ENCODE measurements around the gene ZBTB26. TPM values are rescaled to one million over a fixed set of nuclear protein-coding genes. Genes with fewer than 3 reads are reported as not detected.

The ZBTB26 gene
- total and polyA plus RNA-seq, 2 donors (not counting 1 experiment from before 2014, with no cell fraction given) = 4.7 to 16.4 TPM

- peaks cover 16 to 17% of the 10 kb centered on the region in 2 donors for H3K4me1 ChIP-seq (ENCODE audit: control insufficient read depth in 2 of 2, insufficient read depth in 2 of 2, low read length in 2 of 2)
- CTCF ChIA-PET = interaction anchor here (0.7 to 2.2 kb wide), 6 partner anchors 9 to 399 kb away, joined by 3 to 10 read pairs (median 6); partner anchors contain the start of genes RC3H2, ZBTB26 and ZBTB6
- H2AFZ ChIP-seq (ENCODE audit: insufficient read depth, low read depth, low read length, poor library complexity, severe bottlenecking) = peak overlapping the region; percentile 80
- DNase-seq (no peak), ATAC-seq (ENCODE audit: low read depth) (no peak)
- intact Hi-C loops (cut with micrococcal nuclease) = loop anchor here (1.0 to 10.0 kb wide), 5 partner anchors 9 to 676 kb away; partner anchors contain the start of genes MRRF, PDCL, RBM18 and RC3H2
- H3K79me2 ChIP-seq (ENCODE audit: control insufficient read depth, insufficient read depth, low read length) = peaks cover 86% of the 10 kb centered on the region
- 0% methylated on average over 3 of the region's 6 CpGs for WGBS (ENCODE audit: insufficient coverage)
- POLR2A ChIA-PET = interaction anchor here (0.6 to 1.8 kb wide), 10 partner anchors 10 to 661 kb away, joined by 3 to 34 read pairs (median 4); partner anchors contain the start of genes PDCL, RC3H2, ZBTB26 and ZBTB6
- peak overlapping the region; percentile 17 for H3K9ac ChIP-seq (ENCODE audit: low read length)
- TF ChIP-seq EZH2 (IDR thresholded peaks at IDR 0.05; ENCODE audit: borderline replicate concordance, insufficient read depth, low read depth, low read length, poor library complexity, severe bottlenecking) = no peak
- TF ChIP-seq, protein P1, sequence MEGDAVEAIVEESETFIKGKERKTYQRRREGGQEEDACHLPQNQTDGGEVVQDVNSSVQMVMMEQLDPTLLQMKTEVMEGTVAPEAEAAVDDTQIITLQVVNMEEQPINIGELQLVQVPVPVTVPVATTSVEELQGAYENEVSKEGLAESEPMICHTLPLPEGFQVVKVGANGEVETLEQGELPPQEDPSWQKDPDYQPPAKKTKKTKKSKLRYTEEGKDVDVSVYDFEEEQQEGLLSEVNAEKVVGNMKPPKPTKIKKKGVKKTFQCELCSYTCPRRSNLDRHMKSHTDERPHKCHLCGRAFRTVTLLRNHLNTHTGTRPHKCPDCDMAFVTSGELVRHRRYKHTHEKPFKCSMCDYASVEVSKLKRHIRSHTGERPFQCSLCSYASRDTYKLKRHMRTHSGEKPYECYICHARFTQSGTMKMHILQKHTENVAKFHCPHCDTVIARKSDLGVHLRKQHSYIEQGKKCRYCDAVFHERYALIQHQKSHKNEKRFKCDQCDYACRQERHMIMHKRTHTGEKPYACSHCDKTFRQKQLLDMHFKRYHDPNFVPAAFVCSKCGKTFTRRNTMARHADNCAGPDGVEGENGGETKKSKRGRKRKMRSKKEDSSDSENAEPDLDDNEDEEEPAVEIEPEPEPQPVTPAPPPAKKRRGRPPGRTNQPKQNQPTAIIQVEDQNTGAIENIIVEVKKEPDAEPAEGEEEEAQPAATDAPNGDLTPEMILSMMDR (IDR thresholded peaks at IDR 0.05) = no peak
- H3K4me3 ChIP-seq (ENCODE audit: control extremely low read depth in 1 of 5, extremely low read depth in 1 of 5, insufficient read depth in 1 of 5, low read depth in 2 of 5, low read length in 4 of 5) = peak overlapping the region; percentile 3 to 35 (median 25)
- peak overlapping the region; percentile 29 to 74 for H3K27ac ChIP-seq (ENCODE audit: low read length in 2 of 2)
- no peaks in the 10 kb centered on the region for H3K9me3 ChIP-seq (ENCODE audit: control extremely low read depth in 1 of 3, control insufficient read depth in 2 of 3, insufficient read depth in 1 of 3, low read length in 2 of 3)
- H3K4me1 Mint-ChIP-seq = peaks cover 32% of the 10 kb centered on the region
- H3K9me3 Mint-ChIP-seq (ENCODE audit: insufficient read depth) = no peaks in the 10 kb centered on the region
- H3K36me3 ChIP-seq (replicated peaks in 1 of 2; ENCODE audit: control extremely low read depth in 1 of 2, control insufficient read depth in 1 of 2, extremely low read depth in 1 of 2, insufficient read depth in 2 of 2, low read length in 1 of 2) = peaks cover 0 to 12% of the 10 kb centered on the region in 2 experiments
- peaks cover 19% of the 10 kb centered on the region for H4K20me1 ChIP-seq (ENCODE audit: control insufficient read depth, insufficient read depth, low read length, poor library complexity, severe bottlenecking)
- no peaks in the 10 kb centered on the region for H3K27me3 Mint-ChIP-seq
- H3K27ac Mint-ChIP-seq = peak overlapping the region; percentile 81
- H3K4me3 Mint-ChIP-seq = peak overlapping the region; percentile 89
- H3K27me3 ChIP-seq (replicated peaks in 1 of 4; ENCODE audit: control extremely low read depth in 1 of 4, control insufficient read depth in 3 of 4, insufficient read depth in 4 of 4, low read length in 3 of 4) = no peaks in the 10 kb centered on the region
- peak overlapping the region; percentile 69 for H3K4me2 ChIP-seq (replicated peaks; ENCODE audit: low read depth, low read length, poor library complexity, severe bottlenecking)
These were observed 9.1 kb upstream of the ZBTB26 start for GRCh38 chr9:122940454-122940748.

GRCh38 chr9:122939601-122940000 is 8.3 kb upstream of the ZBTB26 start:
- H3K4me2 ChIP-seq (replicated peaks; ENCODE audit: low read depth, low read length, poor library complexity, severe bottlenecking) = no peak overlapping the region
- no peak for TF ChIP-seq EZH2 (IDR thresholded peaks at IDR 0.05; ENCODE audit: borderline replicate concordance, insufficient read depth, low read depth, low read length, poor library complexity, severe bottlenecking)
- TF ChIP-seq, protein P1 (IDR thresholded peaks at IDR 0.05) = no peak

More at GRCh38 chr9:122939601-122940000, 8.3 kb upstream of the ZBTB26 start:
- Mint-ChIP-seq H3K4me3 (peak overlapping the region; percentile 67), H3K4me1 (peaks cover 30% of the 10 kb centered on the region), H3K9me3 (ENCODE audit: insufficient read depth) (no peaks in the 10 kb centered on the region), H3K27ac (no peak overlapping the region), H3K27me3 (no peaks in the 10 kb centered on the region)
- intact Hi-C loops (cut with micrococcal nuclease) = no loop called here
- Histone ChIP-seq H3K9ac (ENCODE audit: low read length) (no peak overlapping the region), H2AFZ (ENCODE audit: insufficient read depth, low read depth, low read length, poor library complexity, severe bottlenecking) (no peak overlapping the region), H3K27me3 (replicated peaks in 1 of 4; ENCODE audit: control extremely low read depth in 1 of 4, control insufficient read depth in 3 of 4, insufficient read depth in 4 of 4, low read length in 3 of 4) (no peaks in the 10 kb centered on the region), H3K79me2 (ENCODE audit: control insufficient read depth, insufficient read depth, low read length) (peaks cover 86% of the 10 kb centered on the region), H3K4me1 (ENCODE audit: control insufficient read depth in 2 of 2, insufficient read depth in 2 of 2, low read length in 2 of 2) (peaks cover 16 to 17% of the 10 kb centered on the region in 2 donors), H3K36me3 (replicated peaks in 1 of 2; ENCODE audit: control extremely low read depth in 1 of 2, control insufficient read depth in 1 of 2, extremely low read depth in 1 of 2, insufficient read depth in 2 of 2, low read length in 1 of 2) (peaks cover 0 to 12% of the 10 kb centered on the region in 2 experiments), H3K9me3 (ENCODE audit: control extremely low read depth in 1 of 3, control insufficient read depth in 2 of 3, insufficient read depth in 1 of 3, low read length in 2 of 3) (no peaks in the 10 kb centered on the region), H3K4me3 (ENCODE audit: control extremely low read depth in 1 of 5, extremely low read depth in 1 of 5, insufficient read depth in 1 of 5, low read depth in 2 of 5, low read length in 4 of 5) (no peak overlapping the region), H4K20me1 (ENCODE audit: control insufficient read depth, insufficient read depth, low read length, poor library complexity, severe bottlenecking) (peaks cover 11% of the 10 kb centered on the region), H3K27ac (ENCODE audit: low read length in 2 of 2) (no peak overlapping the region)
- DNase-seq (no peak), ATAC-seq (ENCODE audit: low read depth) (no peak)
- no CpG with 5 or more reads among the region's 4 CpGs for WGBS (ENCODE audit: insufficient coverage)
- ChIA-PET POLR2A (interaction anchor here (1.7 kb wide), 1 partner anchor 111 kb away, joined by 4 read pairs; the partner anchor contains the start of gene PDCL), CTCF (interaction anchor here (1.8 to 2.2 kb wide), 3 partner anchors 8 to 35 kb away, joined by 7 to 10 read pairs (median 8); partner anchors contain the start of genes RC3H2, ZBTB26 and ZBTB6)
